Endometrium (tissue), 2 donors: ENCODE data around the gene CEP112.
"Not testable (repeated sequence)": the region's sequence is repeated elsewhere in the genome, so short reads cannot be mapped to it uniquely, and the experiment has no call there.

Experiments used
- FAIRE-seq: peaks from 2 replicates; lab custom pipeline; 2012; peaks lifted over from hg19 to GRCh38; lab: Jason Lieb, UNC
- donor health status: control.
- donor health status: control.

Gene CEP112

GRCh38 chr17:65772989-65773388, 418.9 kb downstream of the CEP112 start:
- FAIRE-seq = no peak

GRCh38 chr17:65771704-65772103, 420.2 kb downstream of the CEP112 start:
- FAIRE-seq = no peak

GRCh38 chr17:65763786-65764185, 428.1 kb downstream of the CEP112 start:
- no peak for FAIRE-seq

- FAIRE-seq = no peak
Measured at GRCh38 chr17:65762973-65763372, 429.0 kb downstream of the CEP112 start.

GRCh38 chr17:65759532-65759931, 432.4 kb downstream of the CEP112 start:
- peak; percentile 26 for FAIRE-seq

GRCh38 chr17:65756760-65757159, 435.2 kb downstream of the CEP112 start:
- no peak for FAIRE-seq

- no peak for FAIRE-seq
Measured at GRCh38 chr17:65755799-65756198, 436.1 kb downstream of the CEP112 start.

- FAIRE-seq = no peak
Measured at GRCh38 chr17:65754630-65755029, 437.3 kb downstream of the CEP112 start.

GRCh38 chr17:65754081-65754480, 437.9 kb downstream of the CEP112 start:
- FAIRE-seq = no peak

GRCh38 chr17:65753348-65753747, 438.6 kb downstream of the CEP112 start:
- FAIRE-seq = no peak

GRCh38 chr17:65751263-65751662, 440.7 kb downstream of the CEP112 start:
- FAIRE-seq = no peak

GRCh38 chr17:65750631-65751115, 441.3 kb downstream of the CEP112 start:
- FAIRE-seq = peak; percentile 45

GRCh38 chr17:65750166-65750565, 441.8 kb downstream of the CEP112 start:
- no peak for FAIRE-seq

GRCh38 chr17:65749479-65749878, 442.5 kb downstream of the CEP112 start:
- no peak for FAIRE-seq

GRCh38 chr17:65745241-65745640, 446.7 kb downstream of the CEP112 start:
- FAIRE-seq = no peak

- FAIRE-seq = peak; percentile 15
Measured at GRCh38 chr17:65743308-65743655, 448.7 kb downstream of the CEP112 start.

- FAIRE-seq = no peak
Measured at GRCh38 chr17:65742403-65743307, 449.3 kb downstream of the CEP112 start.

GRCh38 chr17:65741710-65742109, 450.2 kb downstream of the CEP112 start:
- FAIRE-seq = no peak

- no peak for FAIRE-seq
Measured at GRCh38 chr17:65739034-65739433, 452.9 kb downstream of the CEP112 start.

- FAIRE-seq = no peak
Measured at GRCh38 chr17:65737451-65737850, 454.5 kb downstream of the CEP112 start.

GRCh38 chr17:65733314-65733713, 458.6 kb downstream of the CEP112 start:
- FAIRE-seq = no peak

GRCh38 chr17:65732667-65733066, 459.3 kb downstream of the CEP112 start:
- not testable (repeated sequence) for FAIRE-seq

GRCh38 chr17:65730711-65731169, 461.2 kb downstream of the CEP112 start:
- peak; percentile 85 for FAIRE-seq

GRCh38 chr17:65729207-65729606, 462.7 kb downstream of the CEP112 start:
- FAIRE-seq = no peak
